K562 (cell line): ENCODE measurements around the gene BRF1.

Experiments used
- CLOCK ChIP-seq: fragments of 250-450 bp; sonication (Bioruptor Pico); IDR thresholded peaks from 2 replicates; pipeline ENCODE4 v1.4.0; 2020; ENCODE audit warnings: mild to moderate bottlenecking, moderate library complexity, borderline replicate concordance
- CTCF ChIP-seq, 3 experiments: IDR thresholded peaks in 2 of 3; conservative IDR thresholded peaks in 1 of 3; 2 replicates each; pipeline ENCODE4 v1.5.1; 2011 to 2012; ENCODE audit warnings: low read length in 3 of 3, mild to moderate bottlenecking in 3 of 3, control low read depth in 2 of 3, improper control_type of control experiment in 1 of 3, inconsistent platforms in 1 of 3, low read depth in 1 of 3, mixed read lengths in 1 of 3, moderate library complexity in 1 of 3; ENCODE audit not compliant: insufficient read depth in 2 of 3
- ELF4 ChIP-seq: fragments of 450-650 bp; formaldehyde crosslinking; IDR thresholded peaks from 2 replicates; pipeline ENCODE4 v1.4.0; 2022; ENCODE audit warnings: missing genetic modification characterization
- HMG20B ChIP-seq: fragments of 250-450 bp; sonication (Bioruptor Pico); IDR thresholded peaks from 2 replicates; pipeline ENCODE4 v1.5.0; 2021; ENCODE audit warnings: mild to moderate bottlenecking
- KDM1A ChIP-seq, 2 experiments: fragments of 450-650 bp; IDR thresholded peaks; 2 replicates each; pipeline ENCODE4 v1.6.1; 2016; ENCODE audit warnings: mild to moderate bottlenecking in 2 of 2
- RAD21 ChIP-seq, 2 experiments: fragments of 250-450 bp in 1 of 2; fragments of 450-650 bp in 1 of 2; sonication (Bioruptor Pico) in 1 of 2; formaldehyde crosslinking in 1 of 2; IDR thresholded peaks in 1 of 2; conservative IDR thresholded peaks in 1 of 2; 2 replicates each; pipeline versions ENCODE4 v1.4.0 to v1.8.0; 2020 to 2022; ENCODE audit warnings: mild to moderate bottlenecking in 2 of 2, moderate library complexity in 1 of 2
- REST ChIP-seq, 2 experiments: fragments of 450-650 bp; formaldehyde crosslinking in 1 of 2; IDR thresholded peaks; 2 replicates each; pipeline versions ENCODE4 v1.4.0 to v1.6.1; 2014 to 2020; ENCODE audit warnings: mild to moderate bottlenecking in 2 of 2, borderline replicate concordance in 1 of 2, low read depth in 1 of 2
- THRAP3 ChIP-seq: fragments of 450-650 bp; IDR thresholded peaks from 2 replicates; pipeline ENCODE4 v1.6.1; 2016; ENCODE audit warnings: mild to moderate bottlenecking, inconsistent platforms, borderline replicate concordance
- ZBTB40 ChIP-seq, 2 experiments: fragments of 450-650 bp in 1 of 2; sonication (generic) in 1 of 2; formaldehyde crosslinking in 1 of 2; IDR thresholded peaks; 2 replicates each; pipeline versions ENCODE4 v1.7.1 to v1.9.0; 2016 to 2022; ENCODE audit warnings: inconsistent platforms in 1 of 2, mild to moderate bottlenecking in 1 of 2, missing genetic modification reagents in 1 of 2
- ZBTB7A ChIP-seq: IDR thresholded peaks from 2 replicates; pipeline ENCODE4 v1.6.1; 2011; ENCODE audit warnings: low read depth, mild to moderate bottlenecking, low read length, moderate library complexity, borderline replicate concordance; ENCODE audit not compliant: control insufficient read depth
- ZNF253 ChIP-seq: fragments of 250-450 bp; sonication (Bioruptor Pico); conservative IDR thresholded peaks from 2 replicates; pipeline ENCODE4 v1.6.1; 2021; ENCODE audit warnings: mild to moderate bottlenecking
- ZNF586 ChIP-seq: fragments of 450-650 bp; formaldehyde crosslinking; conservative IDR thresholded peaks from 2 replicates; pipeline ENCODE4 v1.4.0; 2020; ENCODE audit warnings: mild to moderate bottlenecking, moderate library complexity

- TF ChIP-seq RAD21 (CRISPR knock-in tag; conservative IDR thresholded peaks at IDR 0.05 in 1 of 2, IDR thresholded peaks at IDR 0.05 in 1 of 2): no peak
- no peak for TF ChIP-seq ZNF586 (CRISPR knock-in tag)
- no peak for TF ChIP-seq CTCF (IDR thresholded peaks at IDR 0.05 in 2 of 3, conservative IDR thresholded peaks at IDR 0.05 in 1 of 3; ENCODE audit: insufficient read depth in 2 of 3, low read depth in 1 of 3, low read length in 3 of 3)
- no peak for TF ChIP-seq HMG20B
- no peak for TF ChIP-seq CLOCK (CRISPR knock-in tag)
- TF ChIP-seq ZBTB40 (IDR thresholded peaks at IDR 0.05): no peak
- TF ChIP-seq ZBTB40 (CRISPR knock-in tag; IDR thresholded peaks at IDR 0.05): no peak
- no peak for TF ChIP-seq ZBTB7A
- TF ChIP-seq ZNF253 (CRISPR knock-in tag): no peak
- no peak for TF ChIP-seq REST (IDR thresholded peaks at IDR 0.05; ENCODE audit: borderline replicate concordance)
- no peak for TF ChIP-seq REST (CRISPR knock-in tag; IDR thresholded peaks at IDR 0.05; ENCODE audit: low read depth)
- no peak for TF ChIP-seq KDM1A (IDR thresholded peaks at IDR 0.05)
- no peak for TF ChIP-seq ELF4 (CRISPR knock-in tag)
- no peak for TF ChIP-seq THRAP3
Observed at GRCh38 chr14:105346200-105346533, 45.4 kb upstream of the BRF1 start.
